Lower leg skin (tissue), 3 donors: Measurements from ENCODE around the gene C20orf96.

Source experiments
- CTCF ChIP-seq, 3 donors: fragments of 450-650 bp; IDR thresholded peaks; one replicate each; pipeline ENCODE4 v1.5.1; 2016; ENCODE audit warnings: antibody characterized with exemption in 3 of 3, mild to moderate bottlenecking in 3 of 3, moderate library complexity in 2 of 3
- POLR2A ChIP-seq, 2 donors: fragments of 450-650 bp; IDR thresholded peaks; one replicate each; pipeline ENCODE4 v1.6.1; 2016 to 2017; ENCODE audit warnings: antibody characterized with exemption in 2 of 2, mild to moderate bottlenecking in 1 of 2, moderate library complexity in 1 of 2

GRCh38 chr20:313402-313801, 22.9 kb upstream of the C20orf96 start:
- TF ChIP-seq POLR2A (IDR thresholded peaks at IDR 0.05): no peak
- no peak for TF ChIP-seq CTCF (IDR thresholded peaks at IDR 0.05)
